CD4-positive, alpha-beta T cell treated with Interferon gamma for 1 hour (primary cell): ENCODE results near the gene LARP1B.
"Not testable (repeated sequence)": the region's sequence is repeated elsewhere in the genome, so short reads cannot be mapped to it uniquely, and the experiment has no call there.

Experiments used
- DNase-seq: peaks from one replicate; pipeline ENCODE4 v3.0.0-alpha.2; 2020

LARP1B gene

DNA sequence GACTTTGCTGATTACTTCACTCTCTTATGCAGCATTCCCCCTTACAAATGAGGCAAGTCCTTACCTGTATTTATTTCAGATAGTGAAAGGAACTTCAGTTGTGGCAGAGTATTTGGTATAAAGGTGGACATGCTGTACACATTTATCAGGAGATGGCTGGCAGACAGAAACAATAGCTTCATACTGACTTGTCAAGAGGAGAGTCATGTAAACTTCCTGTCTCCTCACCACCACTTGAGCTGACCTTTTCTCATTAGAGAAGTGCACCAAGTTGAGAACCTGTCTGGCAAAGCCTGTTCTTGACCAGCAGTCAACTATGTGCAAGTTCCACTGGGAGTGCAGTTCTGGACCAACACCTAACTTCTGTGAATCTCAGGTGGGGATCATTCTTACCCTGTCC lies 80.8 kb downstream of the LARP1B start:
- DNase-seq = no peak

DNA sequence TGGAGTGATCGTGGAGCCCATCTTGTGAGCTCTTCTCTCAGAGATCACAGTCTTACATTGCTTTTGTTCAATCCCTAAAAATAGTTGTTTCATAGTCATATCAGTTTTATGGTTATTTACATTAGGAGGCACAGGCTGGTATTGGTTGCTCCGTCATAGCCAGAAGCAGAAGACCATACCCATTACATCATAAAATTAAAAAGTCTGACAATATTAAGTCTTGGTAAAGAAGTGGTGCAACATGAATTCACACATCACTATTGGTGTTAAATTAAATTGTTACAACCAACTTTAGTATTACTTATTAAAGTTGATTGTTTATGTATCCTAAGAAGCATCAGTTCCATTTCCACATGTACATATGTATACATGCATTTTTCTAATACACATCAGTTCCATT lies 84.6 kb downstream of the LARP1B start:
- no peak for DNase-seq

DNA sequence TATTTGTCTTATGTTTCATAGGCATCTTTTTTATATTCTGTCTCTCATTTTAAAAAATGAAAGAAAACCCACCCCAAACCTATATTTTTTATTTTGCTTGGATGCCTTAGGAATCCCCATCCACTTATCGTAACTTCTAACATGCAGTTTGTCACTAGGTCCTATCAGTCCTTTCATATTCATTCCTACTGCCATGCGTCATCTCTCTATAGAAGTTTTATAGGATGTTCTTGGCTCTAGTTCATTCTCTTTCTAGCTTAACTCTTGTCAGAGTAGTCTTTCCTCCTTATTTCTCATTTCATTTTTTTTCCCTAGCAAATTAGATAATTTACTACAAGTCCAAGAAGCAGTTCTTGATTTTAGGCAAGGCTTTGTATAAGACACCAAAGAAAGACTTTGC lies 92.7 kb downstream of the LARP1B start:
- DNase-seq = no peak

DNA sequence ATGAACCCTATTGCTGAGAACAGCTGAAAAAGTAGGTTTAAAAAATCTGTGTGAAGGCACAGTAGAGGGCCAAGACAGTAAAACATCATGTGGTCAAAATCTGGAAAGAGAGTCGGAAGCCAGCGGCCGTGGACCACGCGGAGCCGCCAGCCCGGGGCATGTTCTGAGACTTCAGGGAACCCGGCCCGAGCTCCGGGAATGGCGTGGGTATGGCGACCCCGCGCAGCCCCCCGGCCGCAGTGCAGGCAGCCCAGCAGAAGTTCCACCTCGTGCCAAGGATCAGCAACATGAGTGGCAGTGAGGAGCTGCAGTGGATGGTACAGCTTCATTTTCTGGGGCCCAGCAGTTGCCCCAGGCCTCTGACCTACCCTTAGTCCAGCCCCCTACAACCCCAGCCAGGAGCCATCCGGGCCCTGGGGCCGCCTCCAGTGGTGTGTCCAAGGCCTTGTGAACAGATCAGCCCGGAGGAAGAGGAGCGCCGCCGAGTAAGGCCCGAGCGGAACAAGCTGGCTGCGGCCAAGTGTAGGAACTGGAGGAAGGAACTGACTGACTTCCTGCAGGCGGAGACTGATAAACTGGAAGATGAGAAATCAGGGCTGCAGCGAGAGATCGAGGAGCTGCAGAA lies 94.2 kb downstream of the LARP1B start:
- no peak for DNase-seq

DNA sequence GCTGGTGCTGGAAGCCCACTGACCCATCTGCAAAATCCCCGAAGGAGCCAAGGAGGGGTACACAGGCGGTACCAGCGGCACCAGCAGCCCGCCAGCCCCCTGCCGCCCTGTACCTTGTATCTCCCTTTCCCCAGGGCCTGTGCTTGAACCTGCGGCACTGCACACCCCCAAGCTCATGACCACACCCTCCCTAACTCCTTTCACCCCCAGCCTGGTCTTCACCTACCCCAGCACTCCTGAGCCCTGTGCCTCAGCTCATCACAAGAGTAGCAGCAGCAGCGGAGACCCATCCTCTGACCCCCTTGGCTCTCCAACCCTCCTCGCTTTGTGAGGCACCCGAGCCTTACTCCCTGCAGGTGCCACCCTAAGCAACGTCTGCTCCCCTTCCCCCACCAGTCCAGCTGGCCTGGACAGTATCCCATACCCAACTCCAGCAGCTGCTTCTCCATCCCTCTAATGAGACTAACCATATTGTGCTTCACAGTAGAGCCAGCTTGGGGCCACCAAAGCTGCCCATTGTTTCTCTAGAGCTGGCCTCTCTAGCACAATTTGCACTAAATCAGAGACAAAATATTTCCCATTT lies 94.9 kb downstream of the LARP1B start:
- DNase-seq = no peak

DNA sequence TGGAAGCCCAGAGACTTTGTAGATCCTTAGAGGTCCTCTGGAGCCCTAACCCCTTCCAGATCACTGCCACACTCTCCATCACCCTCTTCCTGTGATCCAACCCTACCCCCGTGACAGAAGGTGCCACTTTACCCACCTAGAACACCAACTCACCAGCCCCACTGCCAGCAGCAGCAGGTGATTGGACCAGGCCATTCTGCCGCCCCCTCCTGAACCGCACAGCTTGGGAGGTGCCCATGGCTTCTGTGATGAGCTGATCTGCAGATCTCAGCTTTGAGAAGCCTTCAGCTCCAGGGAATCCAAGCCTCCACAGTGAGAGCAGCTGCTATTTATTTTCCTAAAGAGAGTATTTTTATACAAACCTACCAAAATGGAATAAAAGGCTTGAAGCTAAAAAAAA lies 95.4 kb downstream of the LARP1B start:
- not testable (repeated sequence) for DNase-seq

DNA sequence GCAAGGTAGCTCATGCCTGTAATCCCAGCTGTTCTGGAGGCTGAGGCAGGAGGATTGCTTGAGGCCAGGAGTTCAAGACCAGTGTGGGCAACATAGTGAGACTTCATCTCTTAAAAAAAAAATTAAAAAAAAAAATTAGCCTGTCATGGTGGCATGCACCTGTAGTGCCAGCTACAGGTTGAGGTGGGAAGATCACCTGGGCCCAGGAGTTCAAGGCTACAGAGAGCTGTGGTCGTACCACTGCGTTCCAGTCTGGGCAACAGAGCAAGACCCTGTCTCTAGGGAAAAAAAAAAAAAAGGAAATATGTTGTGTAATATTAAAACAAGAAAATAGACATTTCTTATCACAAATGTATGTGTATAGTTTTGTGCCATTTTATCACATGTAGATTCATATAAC lies 97.8 kb downstream of the LARP1B start:
- DNase-seq = no peak

DNA sequence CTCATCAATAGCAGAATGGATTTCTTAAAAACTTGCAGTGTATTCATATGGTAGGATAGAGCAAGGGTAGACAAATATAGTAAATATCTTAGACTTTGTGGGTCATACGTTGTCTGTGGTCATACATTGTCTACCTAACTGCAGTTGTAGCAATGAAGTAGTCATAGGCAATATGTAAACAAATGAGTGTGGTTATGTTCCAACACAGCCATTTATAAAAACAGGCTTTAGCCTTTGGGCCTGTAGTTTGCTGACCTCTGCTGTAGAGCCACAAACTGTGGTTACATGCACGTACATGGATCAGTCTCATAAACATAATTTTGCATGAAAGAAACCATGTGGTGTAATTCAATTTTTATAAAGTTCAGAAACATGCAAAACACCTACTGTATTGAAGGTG lies 98.9 kb downstream of the LARP1B start:
- no peak for DNase-seq

DNA sequence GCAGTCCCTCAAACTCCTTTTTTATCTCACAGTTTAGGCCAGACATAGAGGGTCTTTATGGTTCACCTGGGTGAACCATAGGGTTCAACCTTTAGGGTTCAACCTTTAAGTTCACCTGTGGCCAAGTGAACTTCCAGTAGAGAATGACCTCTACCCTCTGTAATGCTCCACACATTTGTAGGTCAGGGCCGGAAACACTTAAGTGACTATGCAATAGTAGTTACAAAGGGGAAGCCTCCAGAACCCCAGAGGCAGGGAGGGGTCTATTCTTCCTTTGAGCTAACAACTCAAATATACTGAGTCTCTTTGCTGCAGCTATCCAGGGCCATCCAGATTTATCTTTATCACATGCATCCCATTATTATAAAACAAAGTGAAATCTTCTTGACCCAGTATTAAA lies 100.0 kb downstream of the LARP1B start:
- DNase-seq = no peak

DNA sequence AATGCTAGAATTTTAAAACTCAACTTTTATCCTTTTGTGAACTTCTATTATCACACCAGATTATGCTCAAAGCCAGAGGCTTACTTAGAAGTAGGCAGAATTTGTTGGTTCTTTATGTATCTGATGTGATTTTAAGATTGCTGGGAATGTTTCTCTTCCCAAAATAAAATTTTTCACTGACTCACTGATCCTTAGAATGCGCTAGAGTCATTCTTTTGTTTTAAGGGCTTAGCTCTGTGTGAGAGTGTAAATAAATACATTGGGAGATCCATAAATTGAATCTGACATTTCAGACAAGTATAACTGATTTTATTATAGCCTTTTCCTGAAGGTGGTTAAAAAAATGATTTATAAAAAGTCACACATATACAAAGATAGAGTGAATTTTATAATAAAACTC lies 101.3 kb downstream of the LARP1B start:
- no peak for DNase-seq

DNA sequence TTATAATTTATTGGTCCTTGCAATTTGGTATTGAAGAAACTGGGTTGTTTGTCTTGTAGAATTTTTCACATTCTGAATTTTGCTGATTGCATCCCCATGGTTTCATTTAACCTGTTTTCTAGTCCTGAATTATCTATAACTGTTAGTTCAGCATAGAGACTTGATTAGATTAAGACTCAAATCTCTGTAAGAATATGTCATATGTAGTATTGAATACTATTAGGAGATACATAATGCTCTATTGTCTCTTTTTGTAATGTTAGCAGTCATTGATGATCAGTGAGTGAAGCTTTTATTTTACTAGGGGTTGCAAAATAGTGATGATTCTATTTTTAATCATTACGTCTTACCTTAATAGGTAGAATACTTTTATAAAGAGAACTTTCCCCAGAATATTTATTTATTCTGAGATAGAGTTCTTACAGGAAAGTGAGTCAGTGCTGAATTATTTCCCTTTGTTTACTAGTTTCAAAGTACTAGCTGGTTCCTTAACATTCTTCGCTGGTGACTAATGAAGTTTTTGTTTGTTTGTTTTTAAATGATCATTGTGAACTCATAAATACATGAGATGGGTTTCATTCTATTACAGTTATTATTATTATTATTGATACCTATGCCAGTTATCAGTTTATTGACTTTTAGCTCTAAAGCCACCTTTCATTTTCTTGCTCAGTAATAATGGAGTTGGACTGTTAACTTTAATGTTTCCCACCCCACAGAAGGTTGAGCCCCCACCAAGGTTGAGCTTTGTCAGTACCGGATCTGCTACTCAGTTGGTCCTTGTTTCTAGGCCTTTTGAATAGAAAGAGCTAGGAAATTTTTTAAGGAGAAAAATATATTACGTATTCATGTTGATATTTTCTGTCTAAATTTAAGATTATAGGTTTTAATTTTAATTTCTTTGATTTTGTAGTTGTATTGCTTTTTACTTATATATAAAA lies 102.3 kb downstream of the LARP1B start:
- no peak for DNase-seq

DNA sequence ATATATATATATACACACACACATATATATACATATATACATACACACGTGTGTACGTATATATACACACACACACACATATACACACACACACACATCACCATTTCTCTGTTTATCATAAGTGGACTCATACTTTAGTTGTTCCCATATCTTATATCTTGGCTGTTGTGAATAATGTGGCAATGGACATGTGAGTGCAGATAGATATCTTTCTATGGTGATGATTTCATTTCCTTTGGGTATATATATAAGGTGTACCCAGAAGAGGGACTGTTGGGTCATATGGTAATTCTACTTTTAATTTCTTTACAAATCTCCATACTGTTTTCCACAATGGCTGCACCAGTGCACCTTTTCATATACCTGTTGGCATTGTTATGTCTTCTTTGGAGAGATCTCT lies 105.9 kb downstream of the LARP1B start:
- DNase-seq = no peak

DNA sequence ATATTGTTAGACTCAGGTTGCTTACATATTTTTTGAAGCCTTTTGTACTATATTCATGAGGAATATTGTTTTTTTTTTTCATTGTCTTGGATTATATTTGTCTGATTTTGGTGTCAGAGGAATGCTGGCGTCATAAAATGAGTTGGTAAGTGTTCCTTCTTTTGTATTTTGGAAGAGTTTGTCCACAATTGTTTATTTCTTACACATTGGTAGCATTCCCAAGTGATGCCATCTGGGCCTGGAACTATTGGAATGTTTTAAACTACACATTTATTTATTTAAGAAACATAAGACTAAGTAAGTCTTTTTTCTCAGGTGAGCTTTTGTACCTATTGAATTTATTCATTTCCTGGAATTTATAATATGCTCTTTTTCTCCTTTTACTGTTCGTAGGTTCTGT lies 107.6 kb downstream of the LARP1B start:
- no peak for DNase-seq

DNA sequence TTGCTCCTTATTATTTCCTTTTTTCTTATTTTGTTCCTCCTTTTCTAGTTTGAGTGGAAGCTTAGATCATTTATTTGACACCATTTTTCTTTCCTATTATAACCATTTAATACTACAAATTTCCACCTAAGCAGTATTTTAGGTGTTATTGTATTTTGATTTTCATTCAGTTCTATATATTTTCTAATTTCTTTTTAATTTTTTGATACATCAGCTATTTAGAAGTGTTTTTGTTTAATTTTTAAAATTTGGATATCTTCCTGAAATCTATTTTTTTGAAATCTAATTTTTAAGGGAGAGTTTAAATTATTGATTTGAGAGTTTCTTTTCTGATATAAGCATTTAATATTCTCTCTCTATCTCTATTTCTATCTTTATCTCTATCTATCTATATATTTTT lies 108.1 kb downstream of the LARP1B start:
- no peak for DNase-seq

DNA sequence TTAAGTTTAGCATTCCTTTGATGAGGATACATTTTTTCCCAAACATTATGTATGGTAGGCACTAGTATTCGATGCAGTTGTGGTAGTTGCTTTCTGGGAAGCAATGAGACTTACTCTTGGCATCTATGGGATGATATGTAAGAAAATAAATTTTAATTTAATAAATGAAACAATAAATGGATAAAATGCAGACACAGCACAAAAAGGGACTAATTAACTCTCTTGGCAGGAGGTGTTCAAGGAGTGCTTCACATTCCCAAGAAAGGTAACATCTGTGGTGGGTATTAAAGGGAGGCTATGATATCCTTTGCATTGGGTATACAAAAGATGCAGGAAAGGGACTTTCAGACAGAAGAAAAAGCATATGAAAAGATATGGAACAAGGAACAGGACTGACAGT lies 115.5 kb downstream of the LARP1B start:
- DNase-seq = no peak

DNA sequence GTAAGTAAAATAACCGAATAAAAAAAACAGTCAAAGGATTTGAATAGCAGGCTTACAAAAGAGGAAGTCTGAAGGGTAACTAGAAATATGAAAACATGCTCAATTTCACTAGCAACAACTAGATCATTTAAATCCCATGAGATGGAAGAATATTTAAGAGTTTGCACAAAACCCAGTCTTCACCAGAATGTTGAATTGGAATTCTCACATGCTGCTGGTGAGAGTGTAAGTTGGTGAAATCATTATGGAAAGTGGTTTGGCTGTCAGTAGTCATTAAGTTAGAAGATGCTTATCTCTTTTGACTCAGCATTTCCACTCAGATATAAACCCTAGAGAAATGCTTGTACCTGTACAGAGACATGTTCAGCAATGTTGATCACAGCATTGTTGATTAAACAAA lies 116.4 kb downstream of the LARP1B start:
- DNase-seq = no peak

DNA sequence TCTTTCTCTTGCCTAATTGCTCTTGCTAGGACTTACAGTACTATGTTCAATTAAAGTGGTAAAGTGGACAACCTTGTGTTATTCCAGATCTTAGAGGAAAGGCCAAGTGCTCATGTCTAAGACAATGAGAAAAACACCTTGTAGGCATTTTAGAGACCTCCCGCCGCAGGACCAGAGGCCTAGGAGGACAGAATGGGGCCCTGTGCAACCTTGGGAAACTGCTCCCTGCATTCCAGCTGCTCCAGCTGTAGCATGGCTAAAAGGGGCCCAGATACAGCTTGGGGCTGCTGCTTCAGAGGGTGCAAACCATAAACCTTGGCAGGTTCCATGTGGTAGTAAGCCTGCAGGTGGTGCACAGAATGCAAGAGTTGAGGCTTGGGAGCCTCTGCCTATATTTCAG lies 125.5 kb downstream of the LARP1B start:
- no peak for DNase-seq

DNA sequence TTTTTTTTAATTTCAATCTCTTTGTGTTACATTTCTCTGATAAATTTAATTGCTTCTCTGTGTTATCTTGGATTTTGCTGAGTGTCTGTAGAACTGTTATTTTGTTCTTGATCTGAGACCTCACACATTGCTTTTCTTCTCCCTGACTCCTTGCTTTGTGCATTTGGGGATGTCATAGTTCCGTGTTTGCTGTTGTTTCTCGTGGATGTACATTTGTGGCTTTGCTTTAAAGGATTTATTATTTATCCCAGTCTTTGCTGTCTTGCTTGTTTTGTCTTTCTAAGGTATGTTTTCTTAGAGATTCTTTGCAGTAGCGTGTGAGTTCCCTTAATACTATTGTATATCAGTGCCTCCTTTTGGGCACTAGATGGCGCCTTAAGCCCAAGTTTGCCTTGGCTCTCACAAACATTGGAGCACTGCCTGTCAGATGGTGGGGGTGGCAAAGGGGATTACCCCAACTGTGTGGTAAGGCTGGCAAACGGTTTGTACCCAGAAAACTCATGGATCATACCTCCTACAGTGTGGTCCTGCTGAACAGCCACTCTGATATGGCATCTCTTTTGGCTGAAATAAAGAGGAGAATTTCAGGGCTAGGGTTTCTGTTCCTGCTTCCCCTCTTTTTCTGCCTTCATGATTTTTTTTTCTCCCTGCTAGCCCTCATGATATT lies 130.1 kb downstream of the LARP1B start:
- DNase-seq = peak; percentile 65

DNA sequence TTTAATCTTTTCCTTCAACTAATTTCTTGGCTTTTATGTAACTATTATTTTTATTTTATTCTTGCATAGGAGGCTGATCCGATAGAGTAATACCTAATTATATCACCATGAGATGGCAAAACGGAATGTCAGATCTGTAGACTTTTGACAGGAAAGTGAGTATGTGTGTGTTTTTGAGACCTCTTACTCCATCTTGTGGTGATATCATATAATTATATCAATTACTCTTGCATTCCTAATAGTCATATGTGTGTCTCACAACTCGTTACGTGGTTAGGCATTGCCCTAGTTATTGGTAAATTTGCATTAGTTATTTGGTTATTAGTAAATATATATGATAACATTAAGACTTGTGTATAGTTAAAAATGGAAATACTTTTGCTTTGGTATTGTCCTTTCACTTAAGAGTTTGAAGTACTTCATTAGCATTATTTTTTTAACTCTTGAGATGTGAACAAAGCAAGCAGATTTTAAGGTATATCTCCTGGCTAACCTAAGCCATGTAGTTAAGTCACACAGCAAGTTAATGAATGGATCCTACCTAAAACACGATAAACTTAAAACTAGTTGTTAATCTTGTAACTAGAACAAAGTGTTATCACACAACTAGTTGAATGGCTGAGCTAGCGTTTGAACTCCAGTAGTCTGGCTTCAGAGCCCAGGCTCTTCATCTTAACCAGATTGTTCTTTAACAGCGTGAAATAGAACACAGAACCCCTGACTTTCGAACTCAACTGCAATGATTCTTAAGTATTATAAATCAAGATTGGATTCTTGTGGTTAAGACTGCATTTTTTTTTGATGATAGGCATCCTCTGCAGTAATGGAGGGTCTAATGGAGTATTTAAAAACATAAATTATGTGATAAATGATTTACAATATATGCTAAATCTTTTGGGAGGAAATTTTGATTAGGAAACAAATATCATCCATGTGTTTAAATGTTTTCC lies 159.4 kb downstream of the LARP1B start:
- no peak for DNase-seq

DNA sequence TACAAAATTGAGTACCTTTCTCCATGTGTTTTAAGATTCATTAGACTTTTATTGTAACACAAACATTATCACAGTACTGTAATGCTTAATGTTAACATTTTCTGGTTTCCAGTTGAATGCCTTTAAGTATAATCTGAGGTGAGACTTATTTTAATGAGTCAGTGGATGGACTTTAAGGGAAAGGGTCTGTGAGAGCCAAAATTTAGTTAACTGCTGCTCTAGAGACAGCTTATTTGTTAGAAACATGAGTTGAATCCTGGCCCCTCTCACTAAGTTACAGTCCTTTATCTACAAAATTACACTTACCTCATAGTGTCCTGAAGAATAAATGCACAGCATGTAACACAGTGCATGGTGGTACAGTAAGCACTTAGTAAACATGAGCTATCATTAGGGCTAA lies 160.5 kb downstream of the LARP1B start:
- DNase-seq = no peak

DNA sequence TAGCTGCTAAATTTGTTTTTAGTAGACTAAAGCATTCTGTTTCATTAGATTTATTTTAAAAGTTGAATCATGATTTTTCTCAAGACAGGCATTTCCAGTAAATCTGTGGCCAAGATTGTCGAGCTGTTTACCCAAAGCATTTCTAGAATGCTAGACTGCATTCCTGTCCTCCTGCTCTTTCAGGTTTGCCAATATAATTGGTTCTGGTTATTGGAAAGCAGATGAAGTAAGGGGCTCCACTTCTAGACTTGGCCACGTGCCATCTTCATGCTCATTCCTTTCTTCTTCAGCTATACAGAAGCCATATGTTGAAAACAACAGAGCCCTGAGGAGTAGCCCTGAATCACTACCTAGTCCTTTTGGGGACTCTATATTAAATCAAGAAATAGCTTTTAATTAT lies 164.0 kb downstream of the LARP1B start:
- no peak for DNase-seq

DNA sequence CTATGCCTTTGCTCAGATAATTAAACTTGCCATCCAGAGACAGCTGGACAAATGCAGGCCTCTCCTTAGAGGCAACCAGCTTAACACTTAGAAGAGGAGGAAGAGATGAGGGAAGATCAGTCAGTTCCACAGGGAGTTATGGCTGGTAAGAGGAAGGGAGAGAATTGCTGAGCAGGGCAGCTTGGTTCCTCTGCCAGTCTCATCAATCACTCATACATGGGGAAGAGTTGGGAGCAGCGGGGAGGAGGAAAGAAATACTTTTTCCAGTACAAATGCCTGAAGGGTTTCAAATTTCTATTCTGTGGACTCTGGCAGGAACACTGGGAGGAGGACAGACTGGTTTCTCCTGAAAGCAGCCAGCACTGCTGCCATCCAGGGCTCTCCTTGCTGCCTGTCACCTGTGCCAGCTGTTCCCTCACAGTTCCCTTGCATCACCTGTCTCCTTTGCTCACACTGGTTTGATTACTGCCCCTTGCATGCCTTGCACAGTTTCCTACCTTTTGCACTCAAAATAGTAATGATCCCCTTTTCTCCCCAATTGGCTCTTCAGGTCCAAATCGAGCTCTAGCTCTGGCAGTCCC lies 167.0 kb downstream of the LARP1B start:
- no peak for DNase-seq
